ENCODE results near the gene OR2T2.
"Not testable (repeated sequence)": the region's sequence is repeated elsewhere in the genome, so short reads cannot be mapped to it uniquely, and the experiment has no call there.

Gene OR2T2

GRCh38 chr1:248445399-248445798 is at the start of gene OR2T2:
TSS of gene OR2T2 (plus strand) at chr1:248445637. CDS start at chr1:248452798, 7,161 bp downstream.
- DNase-seq (ENCODE audit: low read depth in 1 of 2, low spot score in 1 of 2) = not testable (repeated sequence)

GRCh38 chr1:248402748-248403147 is 42.7 kb upstream of the OR2T2 start, which contains the start of gene OR2T1:
TSS of gene OR2T1 (plus strand) at chr1:248403048. CDS start at chr1:248406148, 3,100 bp downstream.
- DNase-seq (ENCODE audit: low read depth in 1 of 2, low spot score in 1 of 2) = no peak

- no peak for DNase-seq (ENCODE audit: low read depth in 1 of 2, low spot score in 1 of 2)
Observed at GRCh38 chr1:248404024-248404423, 41.4 kb upstream of the OR2T2 start.

- no peak for DNase-seq (ENCODE audit: low read depth in 1 of 2, low spot score in 1 of 2)
Observed at GRCh38 chr1:248406721-248407692, 38.4 kb upstream of the OR2T2 start.

- no peak for DNase-seq (ENCODE audit: low read depth in 1 of 2, low spot score in 1 of 2)
Observed at GRCh38 chr1:248416226-248416625, 29.2 kb upstream of the OR2T2 start.

GRCh38 chr1:248417854-248418253 is 27.6 kb upstream of the OR2T2 start:
- DNase-seq (ENCODE audit: low read depth in 1 of 2, low spot score in 1 of 2) = no peak

- DNase-seq (ENCODE audit: low read depth in 1 of 2, low spot score in 1 of 2) = no peak
Observed at GRCh38 chr1:248421384-248421783, 24.1 kb upstream of the OR2T2 start.

- not testable (repeated sequence) for DNase-seq (ENCODE audit: low read depth in 1 of 2, low spot score in 1 of 2)
Observed at GRCh38 chr1:248427526-248428191, 17.8 kb upstream of the OR2T2 start.

GRCh38 chr1:248428192-248428533 is 17.3 kb upstream of the OR2T2 start:
- DNase-seq (ENCODE audit: low read depth in 1 of 2, low spot score in 1 of 2) = not testable (repeated sequence)

GRCh38 chr1:248431683-248432082 is 13.8 kb upstream of the OR2T2 start:
- DNase-seq (ENCODE audit: low read depth in 1 of 2, low spot score in 1 of 2) = not testable (repeated sequence)

GRCh38 chr1:248432201-248432600 is 13.2 kb upstream of the OR2T2 start:
- DNase-seq (ENCODE audit: low read depth in 1 of 2, low spot score in 1 of 2) = not testable (repeated sequence)

- DNase-seq (ENCODE audit: low read depth in 1 of 2, low spot score in 1 of 2) = not testable (repeated sequence)
Observed at GRCh38 chr1:248433811-248434415, 11.5 kb upstream of the OR2T2 start.

- not testable (repeated sequence) for DNase-seq (ENCODE audit: low read depth in 1 of 2, low spot score in 1 of 2)
Observed at GRCh38 chr1:248434913-248435312, 10.5 kb upstream of the OR2T2 start.

- not testable (repeated sequence) for DNase-seq (ENCODE audit: low read depth in 1 of 2, low spot score in 1 of 2)
Observed at GRCh38 chr1:248436303-248436702, 9.1 kb upstream of the OR2T2 start.

- DNase-seq (ENCODE audit: low read depth in 1 of 2, low spot score in 1 of 2) = not testable (repeated sequence)
Observed at GRCh38 chr1:248438668-248439067, 6.8 kb upstream of the OR2T2 start.

GRCh38 chr1:248439283-248439682 is 6.2 kb upstream of the OR2T2 start:
- not testable (repeated sequence) for DNase-seq (ENCODE audit: low read depth in 1 of 2, low spot score in 1 of 2)

GRCh38 chr1:248442500-248443277 is 2.7 kb upstream of the OR2T2 start:
- not testable (repeated sequence) for DNase-seq (ENCODE audit: low read depth in 1 of 2, low spot score in 1 of 2)

- not testable (repeated sequence) for DNase-seq (ENCODE audit: low read depth in 1 of 2, low spot score in 1 of 2)
Observed at GRCh38 chr1:248444603-248445002, 834 bp upstream of the OR2T2 start.

- DNase-seq (ENCODE audit: low read depth in 1 of 2, low spot score in 1 of 2) = not testable (repeated sequence)
Observed at GRCh38 chr1:248448409-248449074, 3.1 kb downstream of the OR2T2 start.

GRCh38 chr1:248449821-248450465 is 4.5 kb downstream of the OR2T2 start:
- DNase-seq (ENCODE audit: low read depth in 1 of 2, low spot score in 1 of 2) = not testable (repeated sequence)
